ENCODE measurements around the gene CCNA2. TPM values are rescaled to one million over a fixed set of nuclear protein-coding genes. Genes with fewer than 3 reads are reported as not detected.

The CCNA2 gene
- total and polyA plus RNA-seq, 8 donors, result 3.5 to 63.7 (median 30.1) TPM

GRCh38 chr4:121822047-121822446 lies 1.6 kb downstream of the CCNA2 start:
- H3K9me3 ChIP-seq, result no peaks in the 10 kb centered on the region
- ATAC-seq (no peak), DNase-seq (no peak)
- TF ChIP-seq, protein P1, sequence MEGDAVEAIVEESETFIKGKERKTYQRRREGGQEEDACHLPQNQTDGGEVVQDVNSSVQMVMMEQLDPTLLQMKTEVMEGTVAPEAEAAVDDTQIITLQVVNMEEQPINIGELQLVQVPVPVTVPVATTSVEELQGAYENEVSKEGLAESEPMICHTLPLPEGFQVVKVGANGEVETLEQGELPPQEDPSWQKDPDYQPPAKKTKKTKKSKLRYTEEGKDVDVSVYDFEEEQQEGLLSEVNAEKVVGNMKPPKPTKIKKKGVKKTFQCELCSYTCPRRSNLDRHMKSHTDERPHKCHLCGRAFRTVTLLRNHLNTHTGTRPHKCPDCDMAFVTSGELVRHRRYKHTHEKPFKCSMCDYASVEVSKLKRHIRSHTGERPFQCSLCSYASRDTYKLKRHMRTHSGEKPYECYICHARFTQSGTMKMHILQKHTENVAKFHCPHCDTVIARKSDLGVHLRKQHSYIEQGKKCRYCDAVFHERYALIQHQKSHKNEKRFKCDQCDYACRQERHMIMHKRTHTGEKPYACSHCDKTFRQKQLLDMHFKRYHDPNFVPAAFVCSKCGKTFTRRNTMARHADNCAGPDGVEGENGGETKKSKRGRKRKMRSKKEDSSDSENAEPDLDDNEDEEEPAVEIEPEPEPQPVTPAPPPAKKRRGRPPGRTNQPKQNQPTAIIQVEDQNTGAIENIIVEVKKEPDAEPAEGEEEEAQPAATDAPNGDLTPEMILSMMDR (IDR thresholded peaks at IDR 0.05), result no peak
- intact Hi-C loops (cut with DNase I), result no loop called here
- no peak overlapping the region for H3K27ac ChIP-seq
- no peak overlapping the region for H3K4me3 ChIP-seq
- peaks cover 0 to 19% of the 10 kb centered on the region in 2 donors for H3K36me3 ChIP-seq
- peaks cover 0 to 26% of the 10 kb centered on the region in 2 donors for H3K4me1 ChIP-seq
- no peaks in the 10 kb centered on the region for H3K27me3 ChIP-seq

DNA sequence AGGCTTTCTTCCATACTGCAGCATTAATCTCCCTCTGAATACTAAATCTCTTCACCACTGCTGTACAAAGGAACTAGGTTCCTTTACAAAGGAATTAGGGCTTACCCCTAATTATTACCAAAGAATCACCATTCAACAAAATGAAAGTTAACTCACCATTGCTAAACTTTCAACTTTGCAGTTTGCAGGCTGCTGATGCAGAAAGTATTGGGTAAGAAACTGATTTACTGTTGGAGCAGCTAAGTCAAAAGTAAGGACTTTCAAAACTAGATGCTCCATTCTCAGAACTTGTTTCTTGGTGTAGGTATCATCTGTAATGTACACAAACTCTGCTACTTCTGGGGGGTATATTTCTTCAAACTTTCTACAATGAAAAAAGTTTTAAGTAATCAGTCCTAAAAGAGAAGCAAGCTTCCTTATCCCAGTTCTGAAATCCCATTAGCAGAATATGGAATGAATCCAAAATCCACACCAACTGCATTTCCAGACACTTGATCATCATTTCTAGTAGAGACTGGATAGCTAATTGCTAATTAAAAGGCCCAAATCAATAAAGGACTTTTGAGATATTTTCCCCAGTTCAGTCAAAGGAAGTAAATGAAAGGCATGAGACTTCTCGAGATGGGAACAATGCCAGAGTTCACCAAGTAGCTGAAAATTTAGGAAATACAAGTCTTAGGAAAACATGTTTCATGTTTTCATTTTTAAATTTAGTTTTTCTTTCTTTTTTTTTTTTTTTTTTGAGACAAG lies 4.3 kb downstream of the CCNA2 start:
- Histone ChIP-seq H3K27me3 (no peaks in the 10 kb centered on the region), H3K36me3 (peaks cover 0 to 45% of the 10 kb centered on the region in 2 donors), H3K4me3 (no peak overlapping the region), H3K4me1 (peaks cover 0 to 22% of the 10 kb centered on the region in 2 donors), H3K27ac (no peak overlapping the region), H3K9me3 (no peaks in the 10 kb centered on the region)
- DNase-seq (no peak), ATAC-seq (no peak)
- intact Hi-C loops (cut with DNase I), result no loop called here
- TF ChIP-seq, protein P1 (IDR thresholded peaks at IDR 0.05), result no peak

- H3K4me1 ChIP-seq, result peaks cover 0 to 17% of the 10 kb centered on the region in 2 donors
- TF ChIP-seq, protein P1 (IDR thresholded peaks at IDR 0.05), result no peak
- H3K27ac ChIP-seq, result no peak overlapping the region
- no peaks in the 10 kb centered on the region for H3K27me3 ChIP-seq
- ATAC-seq (no peak), DNase-seq (no peak)
- H3K36me3 ChIP-seq, result peaks cover 0 to 56% of the 10 kb centered on the region in 2 donors
- intact Hi-C loops (cut with DNase I), result no loop called here
- no peak overlapping the region for H3K4me3 ChIP-seq
- no peaks in the 10 kb centered on the region for H3K9me3 ChIP-seq
Observed at GRCh38 chr4:121818215-121818614, 5.5 kb downstream of the CCNA2 start.

GRCh38 chr4:121817701-121818100 lies 6.0 kb downstream of the CCNA2 start:
- no peaks in the 10 kb centered on the region for H3K9me3 ChIP-seq
- H3K27ac ChIP-seq, result no peak overlapping the region
- H3K27me3 ChIP-seq, result no peaks in the 10 kb centered on the region
- peaks cover 0 to 61% of the 10 kb centered on the region in 2 donors for H3K36me3 ChIP-seq
- no peak overlapping the region for H3K4me3 ChIP-seq
- no peak for DNase-seq
- intact Hi-C loops (cut with DNase I), result no loop called here
- TF ChIP-seq, protein P1 (IDR thresholded peaks at IDR 0.05), result no peak
- no peak for ATAC-seq
- H3K4me1 ChIP-seq, result peaks cover 0 to 12% of the 10 kb centered on the region in 2 donors

GRCh38 chr4:121817006-121817405 lies 6.7 kb downstream of the CCNA2 start:
- no peak for ATAC-seq
- Histone ChIP-seq H3K27me3 (no peaks in the 10 kb centered on the region), H3K4me3 (no peak overlapping the region), H3K36me3 (peaks cover 0 to 68% of the 10 kb centered on the region in 2 donors), H3K4me1 (peaks cover 0 to 5% of the 10 kb centered on the region in 2 donors), H3K27ac (no peak overlapping the region), H3K9me3 (no peaks in the 10 kb centered on the region)
- intact Hi-C loops (cut with DNase I), result no loop called here
- TF ChIP-seq, protein P1 (IDR thresholded peaks at IDR 0.05), result no peak
- no peak for DNase-seq
